GM21526 (cell line): ENCODE data around the gene ATP2B1.
"Not testable (repeated sequence)": the region's sequence is repeated elsewhere in the genome, so short reads cannot be mapped to it uniquely, and the experiment has no call there.

Experiments
- ATAC-seq: cut with Tn5 transposase; IDR thresholded peaks from one replicate; pipeline ENCODE4 v1.9.1; 2021; ENCODE audit warnings: moderate library complexity; ENCODE audit not compliant: unreplicated experiment, low FRiP score

ATP2B1 gene

GRCh38 chr12:89708565-89709156 is at the start of gene ATP2B1:
ATP2B1 (minus strand) TSS chr12:89708838; CDS start chr12:89655886, 52,952 bp downstream.
- peak; percentile 62 for ATAC-seq

- ATAC-seq: not testable (repeated sequence)
Measured at GRCh38 chr12:89757987-89758386, 49.3 kb upstream of the ATP2B1 start.

- peak; percentile 88 for ATAC-seq
Measured at GRCh38 chr12:89756585-89757398, 48.2 kb upstream of the ATP2B1 start.

GRCh38 chr12:89756194-89756584 is 47.6 kb upstream of the ATP2B1 start:
- peak; percentile 8 for ATAC-seq

GRCh38 chr12:89753997-89754396 is 45.4 kb upstream of the ATP2B1 start:
- ATAC-seq: no peak

- ATAC-seq: peak; percentile 41
Measured at GRCh38 chr12:89752341-89752740, 43.7 kb upstream of the ATP2B1 start.

- no peak for ATAC-seq
Measured at GRCh38 chr12:89750389-89751351, 42.0 kb upstream of the ATP2B1 start.

- no peak for ATAC-seq
Measured at GRCh38 chr12:89748791-89749190, 40.2 kb upstream of the ATP2B1 start.

- ATAC-seq: no peak
Measured at GRCh38 chr12:89745286-89745685, 36.6 kb upstream of the ATP2B1 start.

- no peak for ATAC-seq
Measured at GRCh38 chr12:89742337-89743022, 33.8 kb upstream of the ATP2B1 start.

- no peak for ATAC-seq
Measured at GRCh38 chr12:89740943-89741342, 32.3 kb upstream of the ATP2B1 start.

GRCh38 chr12:89736995-89737394 is 28.4 kb upstream of the ATP2B1 start:
- ATAC-seq: no peak

- no peak for ATAC-seq
Measured at GRCh38 chr12:89733579-89734201, 25.1 kb upstream of the ATP2B1 start.

- no peak for ATAC-seq
Measured at GRCh38 chr12:89732522-89732921, 23.9 kb upstream of the ATP2B1 start.

GRCh38 chr12:89731614-89732013 is 23.0 kb upstream of the ATP2B1 start:
- no peak for ATAC-seq

GRCh38 chr12:89731089-89731488 is 22.5 kb upstream of the ATP2B1 start:
- no peak for ATAC-seq

- ATAC-seq: no peak
Measured at GRCh38 chr12:89729946-89730459, 21.4 kb upstream of the ATP2B1 start.

GRCh38 chr12:89723276-89723675 is 14.6 kb upstream of the ATP2B1 start:
- no peak for ATAC-seq

GRCh38 chr12:89721291-89721987 is 12.8 kb upstream of the ATP2B1 start:
- ATAC-seq: peak; percentile 97
